ENCODE results near the gene ABLIM1. TPM values are rescaled to one million over a fixed set of nuclear protein-coding genes. Genes with fewer than 3 reads are reported as not detected.

Gene ABLIM1
- total RNA-seq, 4 donors from 2014 or later: 75.2 to 172 (median 110) TPM

DNA sequence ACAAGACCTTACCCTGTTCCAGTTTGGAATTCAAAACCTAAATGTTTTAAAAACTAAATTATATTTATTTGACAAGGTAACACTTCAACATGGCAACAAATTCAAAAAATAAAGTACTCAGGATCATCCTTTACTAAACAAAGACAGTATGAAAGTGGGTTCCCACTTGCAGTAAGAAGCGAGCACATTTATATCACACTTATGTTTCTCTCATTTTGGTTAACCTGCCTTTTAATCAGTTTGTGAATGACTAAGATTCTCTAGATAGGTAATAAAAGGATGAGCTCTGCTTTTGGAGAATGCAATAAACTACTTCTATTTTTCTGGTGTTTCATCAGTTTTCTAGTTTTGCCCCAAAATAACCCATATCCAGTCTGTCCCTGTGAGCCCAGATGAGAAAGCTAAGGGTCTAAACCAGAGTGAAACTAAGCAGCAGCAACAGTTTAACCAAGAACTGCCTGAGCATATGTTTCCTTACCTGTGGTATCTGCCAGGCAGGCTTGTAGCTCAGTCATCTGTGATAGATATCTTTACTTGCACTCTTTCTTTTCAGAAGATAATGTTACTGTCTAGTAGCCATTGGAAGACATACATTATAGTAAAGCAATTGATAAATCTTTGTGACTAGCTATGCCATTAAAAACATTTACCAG, 64.1 kb downstream of the ABLIM1 start:
- H3K27ac ChIP-seq: no peak overlapping the region
- TF ChIP-seq, protein P1, sequence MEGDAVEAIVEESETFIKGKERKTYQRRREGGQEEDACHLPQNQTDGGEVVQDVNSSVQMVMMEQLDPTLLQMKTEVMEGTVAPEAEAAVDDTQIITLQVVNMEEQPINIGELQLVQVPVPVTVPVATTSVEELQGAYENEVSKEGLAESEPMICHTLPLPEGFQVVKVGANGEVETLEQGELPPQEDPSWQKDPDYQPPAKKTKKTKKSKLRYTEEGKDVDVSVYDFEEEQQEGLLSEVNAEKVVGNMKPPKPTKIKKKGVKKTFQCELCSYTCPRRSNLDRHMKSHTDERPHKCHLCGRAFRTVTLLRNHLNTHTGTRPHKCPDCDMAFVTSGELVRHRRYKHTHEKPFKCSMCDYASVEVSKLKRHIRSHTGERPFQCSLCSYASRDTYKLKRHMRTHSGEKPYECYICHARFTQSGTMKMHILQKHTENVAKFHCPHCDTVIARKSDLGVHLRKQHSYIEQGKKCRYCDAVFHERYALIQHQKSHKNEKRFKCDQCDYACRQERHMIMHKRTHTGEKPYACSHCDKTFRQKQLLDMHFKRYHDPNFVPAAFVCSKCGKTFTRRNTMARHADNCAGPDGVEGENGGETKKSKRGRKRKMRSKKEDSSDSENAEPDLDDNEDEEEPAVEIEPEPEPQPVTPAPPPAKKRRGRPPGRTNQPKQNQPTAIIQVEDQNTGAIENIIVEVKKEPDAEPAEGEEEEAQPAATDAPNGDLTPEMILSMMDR (IDR thresholded peaks at IDR 0.05): no peak
- TF ChIP-seq POLR2AphosphoS5 (IDR thresholded peaks at IDR 0.05) (no peak), POLR2A (IDR thresholded peaks at IDR 0.05) (no peak), EP300 (IDR thresholded peaks at IDR 0.05) (no peak)
- peaks cover 0 to 3% (median 0%) of the 10 kb centered on the region in 3 donors for H3K4me1 ChIP-seq
- H3K4me3 ChIP-seq: no peak overlapping the region
- WGBS, 2 donors (ENCODE audit: low coverage in 1 of 2): 86 to 88% methylated on average over 1 of the region's 1 CpG
- H3K27me3 ChIP-seq: no peaks in the 10 kb centered on the region
- ATAC-seq: no peak
- peaks cover 0 to 8% (median 0%) of the 10 kb centered on the region in 3 donors for H3K9me3 ChIP-seq
- no peaks in the 10 kb centered on the region for H3K36me3 ChIP-seq

DNA sequence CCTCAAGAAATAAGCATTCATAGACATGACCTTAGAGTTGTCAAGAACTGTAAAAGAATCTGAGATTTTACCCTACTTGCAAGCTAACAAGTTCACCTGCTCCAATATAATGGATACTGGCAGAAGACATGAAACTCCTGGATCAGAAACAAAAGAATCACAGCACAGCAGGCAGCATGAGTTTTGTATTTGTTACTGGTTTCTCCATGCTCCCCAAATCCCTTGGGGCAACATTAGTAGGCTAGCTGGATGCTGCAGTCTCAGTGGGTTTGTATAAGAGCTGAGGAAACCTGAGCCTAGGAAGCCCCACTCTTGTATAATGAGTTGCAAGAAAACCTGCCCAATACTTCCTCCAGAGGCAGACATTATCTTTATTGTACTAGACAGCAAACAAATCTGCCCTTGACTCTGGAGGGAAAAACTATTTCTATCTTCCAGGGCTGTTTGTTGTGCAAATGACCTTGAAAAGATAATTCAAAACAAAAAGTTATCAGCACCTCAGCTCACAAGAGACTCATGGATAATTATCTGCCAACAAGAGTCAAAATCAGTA, 64.8 kb downstream of the ABLIM1 start:
- Histone ChIP-seq H3K27ac (no peak overlapping the region), H3K4me3 (no peak overlapping the region)

DNA sequence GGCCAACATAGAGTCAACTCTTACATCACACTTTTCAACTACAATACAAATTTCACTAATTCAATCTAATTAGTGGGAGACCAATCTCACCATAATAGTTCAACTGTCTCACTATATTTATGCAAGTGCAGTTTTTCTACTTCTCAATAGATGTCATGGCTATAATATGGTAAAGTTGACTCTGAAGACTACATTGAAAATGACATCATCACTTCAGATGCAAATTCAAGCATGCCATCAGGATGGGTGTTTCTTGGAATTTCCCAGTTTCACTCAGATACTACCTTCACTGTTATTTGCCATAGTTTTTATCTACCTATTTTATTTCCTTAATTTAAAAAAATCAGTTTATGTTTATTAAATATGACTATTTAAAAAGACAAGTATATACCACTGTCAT, 67.1 kb downstream of the ABLIM1 start:
- H3K27me3 ChIP-seq: no peaks in the 10 kb centered on the region
- no peak overlapping the region for H3K27ac ChIP-seq
- H3K9me3 ChIP-seq: peaks cover 0 to 8% (median 0%) of the 10 kb centered on the region in 3 donors
- no peak for ATAC-seq
- no peak overlapping the region for H3K4me3 ChIP-seq
- no peaks in the 10 kb centered on the region for H3K4me1 ChIP-seq
- H3K36me3 ChIP-seq: no peaks in the 10 kb centered on the region
- no peak for TF ChIP-seq POLR2AphosphoS5 (IDR thresholded peaks at IDR 0.05)
- TF ChIP-seq EP300 (IDR thresholded peaks at IDR 0.05): no peak
- TF ChIP-seq, protein P1 (IDR thresholded peaks at IDR 0.05): no peak
- no peak for TF ChIP-seq POLR2A (IDR thresholded peaks at IDR 0.05)

More for the DNA sequence above, 64.8 kb downstream of the ABLIM1 start:
- no peaks in the 10 kb centered on the region for H3K4me1 ChIP-seq
- no peaks in the 10 kb centered on the region for H3K27me3 ChIP-seq
- no peak for ATAC-seq
- no peaks in the 10 kb centered on the region for H3K36me3 ChIP-seq
- TF ChIP-seq POLR2A (IDR thresholded peaks at IDR 0.05): no peak
- TF ChIP-seq, protein P1 (IDR thresholded peaks at IDR 0.05): no peak
- no peak for TF ChIP-seq EP300 (IDR thresholded peaks at IDR 0.05)
- TF ChIP-seq POLR2AphosphoS5 (IDR thresholded peaks at IDR 0.05): no peak
- peaks cover 0 to 8% (median 0%) of the 10 kb centered on the region in 3 donors for H3K9me3 ChIP-seq

DNA sequence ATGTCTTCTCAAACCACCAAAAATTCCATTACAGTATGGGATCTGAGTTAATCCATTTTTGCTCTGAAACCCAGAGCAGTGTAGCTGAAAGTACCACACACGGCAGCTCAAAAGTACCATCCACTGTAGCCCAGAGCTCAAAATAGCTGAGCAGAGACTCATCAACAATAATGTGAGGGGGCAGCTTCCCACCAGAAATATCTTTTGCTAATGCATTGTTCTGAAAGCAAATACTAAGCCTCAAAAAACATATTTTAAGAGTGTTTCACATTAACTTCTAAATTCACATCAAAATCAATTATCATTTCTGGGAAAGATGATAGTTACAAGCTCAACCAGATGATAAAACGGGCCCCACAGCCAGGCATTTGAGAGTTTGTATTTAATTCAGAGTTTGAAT, 73.7 kb downstream of the ABLIM1 start:
- 73 to 78% methylated on average over 2 of the region's 2 CpGs for WGBS, 2 donors (ENCODE audit: low coverage in 1 of 2)
- Histone ChIP-seq H3K27ac (no peak overlapping the region), H3K4me3 (no peak overlapping the region), H3K36me3 (no peaks in the 10 kb centered on the region), H3K9me3 (no peaks in the 10 kb centered on the region), H3K27me3 (no peaks in the 10 kb centered on the region), H3K4me1 (no peaks in the 10 kb centered on the region)
- TF ChIP-seq, protein P1 (IDR thresholded peaks at IDR 0.05): no peak
- no peak for TF ChIP-seq POLR2AphosphoS5 (IDR thresholded peaks at IDR 0.05)
- TF ChIP-seq EP300 (IDR thresholded peaks at IDR 0.05): no peak
- no peak for TF ChIP-seq POLR2A (IDR thresholded peaks at IDR 0.05)
- no peak for ATAC-seq

DNA sequence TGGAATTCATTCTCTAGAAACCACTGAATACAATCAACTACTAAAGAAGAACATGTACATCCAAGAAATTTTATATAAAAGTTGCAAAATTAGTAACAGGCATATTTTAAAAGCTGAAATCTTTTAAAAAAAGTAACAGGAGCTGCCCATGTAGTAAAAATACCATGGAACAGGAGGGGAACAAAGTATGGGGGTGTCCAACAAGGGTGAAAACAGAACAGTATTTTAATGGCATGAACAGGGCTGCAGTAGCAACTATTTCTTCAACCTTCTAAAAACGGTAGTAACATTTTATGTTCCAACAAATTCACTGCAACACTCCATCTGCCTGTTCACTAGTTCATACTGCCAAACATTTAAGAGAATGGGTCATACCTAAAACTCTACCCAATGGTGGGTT, 77.0 kb downstream of the ABLIM1 start:
- Histone ChIP-seq H3K4me1 (peaks cover 9 to 16% (median 15%) of the 10 kb centered on the region in 3 donors), H3K27ac (no peak overlapping the region), H3K9me3 (no peaks in the 10 kb centered on the region), H3K36me3 (no peaks in the 10 kb centered on the region), H3K27me3 (no peaks in the 10 kb centered on the region), H3K4me3 (no peak overlapping the region)
- no peak for ATAC-seq
- WGBS, 2 donors (ENCODE audit: low coverage in 1 of 2): 69 to 90% methylated on average over 1 of the region's 1 CpG
- TF ChIP-seq POLR2AphosphoS5 (IDR thresholded peaks at IDR 0.05) (no peak), EP300 (IDR thresholded peaks at IDR 0.05) (no peak), POLR2A (IDR thresholded peaks at IDR 0.05) (no peak)
- TF ChIP-seq, protein P1 (IDR thresholded peaks at IDR 0.05): no peak
